NCI-H524 treated with DMSO at 0.1 percent for 48 hours (cell line): ENCODE measurements around the gene SPRYD3.
"Not testable (repeated sequence)": the region's sequence is repeated elsewhere in the genome, so short reads cannot be mapped to it uniquely, and the experiment has no call there.

Experiments used
- DNase-seq: peaks from one replicate; lab custom pipeline; 2025; lab: John Stamatoyannopoulos, UW

The SPRYD3 gene

DNA sequence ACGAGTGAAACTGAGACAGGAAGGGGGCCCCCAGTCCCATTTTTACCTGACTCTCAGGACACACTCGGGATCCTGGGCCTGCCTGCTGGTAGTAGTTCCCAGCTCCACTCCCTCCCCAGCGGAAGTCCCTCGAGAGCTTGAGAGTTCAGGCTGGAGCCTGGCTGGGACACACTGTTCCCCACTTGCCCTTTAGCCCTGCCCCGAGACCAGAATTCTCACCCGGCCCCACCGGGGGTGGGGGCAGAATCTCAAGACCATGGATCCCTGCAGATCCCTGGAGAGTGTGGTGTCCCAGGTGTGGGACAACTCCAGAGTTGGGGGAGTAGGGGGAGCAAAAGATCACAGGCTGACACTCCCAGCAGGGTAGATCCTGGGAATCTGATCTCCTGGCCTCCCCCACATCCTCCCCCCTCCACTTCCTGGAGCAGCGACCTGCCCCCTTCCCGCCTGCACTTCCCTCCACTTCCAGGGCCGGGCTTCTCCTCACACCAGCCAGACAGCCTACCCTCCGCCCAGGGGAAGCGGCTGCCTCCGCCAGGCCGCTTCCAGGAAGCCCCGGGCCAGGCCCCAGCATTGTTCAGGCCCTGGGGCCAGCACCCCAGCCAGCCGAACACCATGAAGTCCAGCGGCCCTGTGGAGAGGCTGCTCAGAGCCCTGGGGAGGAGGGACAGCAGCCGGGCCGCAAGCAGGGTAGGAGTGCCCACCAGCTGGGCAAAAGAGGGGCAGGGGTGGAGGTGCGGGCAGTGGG lies 29.4 kb downstream of the SPRYD3 start, which contains the start of gene TNS2:
TSS of gene TNS2 (plus strand) at position 495 of the 748 bp plus-strand sequence. CDS start at position 616, 121 bp downstream.
- DNase-seq = no peak

GRCh38 chr12:53048780-53049401 lies 30.3 kb downstream of the SPRYD3 start:
- DNase-seq = no peak

DNA sequence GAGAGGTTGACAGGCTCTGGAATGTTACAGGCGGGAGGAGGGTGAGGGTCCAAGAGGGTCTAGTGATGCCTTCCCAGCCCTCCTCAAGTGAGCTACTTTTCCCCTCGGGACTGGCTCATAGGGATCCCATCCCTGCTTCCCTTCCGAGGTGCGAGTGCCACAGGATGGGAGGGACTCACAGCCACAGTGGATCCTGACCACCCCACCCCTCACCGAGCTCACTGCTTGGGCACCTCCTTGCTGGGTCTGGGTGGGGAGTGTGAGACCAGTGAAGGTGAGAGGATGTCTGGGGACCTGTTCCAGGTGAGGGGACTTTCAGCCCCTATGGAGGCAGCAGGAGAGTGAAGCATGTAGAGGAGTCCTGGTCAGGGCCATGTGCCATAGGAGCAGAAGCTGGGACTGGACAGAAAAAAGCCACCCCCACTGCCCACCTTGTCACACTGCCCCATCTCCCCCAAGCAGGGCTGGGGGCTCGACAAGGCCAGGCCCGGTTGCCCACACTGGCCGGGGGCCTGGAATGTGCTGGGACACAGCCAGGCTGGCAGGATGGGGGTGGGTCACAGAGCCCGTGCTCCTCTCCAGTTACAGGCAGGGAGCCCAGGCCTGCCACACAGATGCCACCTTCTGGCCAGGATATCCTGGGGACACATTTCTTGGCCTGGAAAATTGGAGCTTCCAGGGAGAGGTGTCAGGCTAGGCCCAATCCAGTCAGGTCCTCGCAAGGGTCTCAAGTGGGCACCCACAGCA lies 31.0 kb downstream of the SPRYD3 start:
- no peak for DNase-seq

GRCh38 chr12:53047221-53048032 lies 31.8 kb downstream of the SPRYD3 start:
- no peak for DNase-seq

DNA sequence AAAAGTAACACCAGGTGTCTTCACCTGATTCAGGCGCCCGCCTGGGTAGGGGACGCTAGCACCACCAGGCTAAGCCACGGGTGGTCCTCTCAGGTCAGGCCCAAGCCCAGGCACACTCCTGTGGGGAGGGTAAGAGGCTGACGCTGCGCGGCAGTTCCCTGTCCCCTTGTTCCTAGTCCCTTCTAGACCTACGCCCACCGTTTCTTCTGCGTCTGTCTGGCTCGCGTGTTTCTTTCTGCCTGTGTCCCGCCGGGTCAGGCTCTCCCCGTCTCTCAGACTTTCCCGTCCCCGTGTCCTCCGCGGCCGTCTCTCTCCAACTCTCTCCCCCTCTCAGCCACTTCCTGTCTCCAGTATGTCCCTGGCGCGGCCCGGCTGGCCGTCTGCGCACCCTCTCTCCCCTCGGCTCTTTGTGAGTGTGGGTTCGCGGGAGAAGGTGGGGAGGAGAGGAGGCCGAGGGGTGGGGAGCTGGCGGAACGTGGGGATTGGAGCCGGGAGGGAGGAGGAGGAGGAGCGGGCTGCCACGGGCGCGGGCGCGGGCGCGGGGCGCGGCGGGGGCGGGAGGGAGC lies 32.5 kb downstream of the SPRYD3 start:
- DNase-seq = no peak

- no peak for DNase-seq
Observed at GRCh38 chr12:53045696-53046045, 33.5 kb downstream of the SPRYD3 start.

GRCh38 chr12:53044896-53045695 lies 34.1 kb downstream of the SPRYD3 start:
- DNase-seq = no peak

- no peak for DNase-seq
Observed at GRCh38 chr12:53044052-53044581, 35.1 kb downstream of the SPRYD3 start.

GRCh38 chr12:53042607-53043454 lies 36.4 kb downstream of the SPRYD3 start:
- DNase-seq = no peak

- no peak for DNase-seq
Observed at GRCh38 chr12:53039851-53040250, 39.3 kb downstream of the SPRYD3 start.

DNA sequence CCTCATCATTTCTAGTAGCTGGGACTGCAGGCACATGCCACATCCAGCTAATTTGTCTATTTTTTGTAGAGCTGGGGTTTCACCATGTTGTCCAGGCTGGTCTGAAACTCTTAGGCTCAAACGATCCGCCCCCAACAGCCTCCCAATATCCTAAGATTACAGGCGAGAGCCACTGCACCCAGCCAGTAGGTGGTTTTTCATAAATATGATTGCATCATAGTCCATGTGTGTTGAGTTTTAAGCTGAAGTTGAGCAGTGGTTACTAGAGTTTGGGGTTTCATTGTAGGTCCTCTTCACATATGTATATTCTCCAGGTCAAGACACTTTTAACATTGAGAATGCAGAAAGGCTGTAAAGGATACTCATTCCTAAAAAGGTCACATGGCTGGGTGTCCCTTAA lies 42.4 kb downstream of the SPRYD3 start:
- no peak for DNase-seq

DNA sequence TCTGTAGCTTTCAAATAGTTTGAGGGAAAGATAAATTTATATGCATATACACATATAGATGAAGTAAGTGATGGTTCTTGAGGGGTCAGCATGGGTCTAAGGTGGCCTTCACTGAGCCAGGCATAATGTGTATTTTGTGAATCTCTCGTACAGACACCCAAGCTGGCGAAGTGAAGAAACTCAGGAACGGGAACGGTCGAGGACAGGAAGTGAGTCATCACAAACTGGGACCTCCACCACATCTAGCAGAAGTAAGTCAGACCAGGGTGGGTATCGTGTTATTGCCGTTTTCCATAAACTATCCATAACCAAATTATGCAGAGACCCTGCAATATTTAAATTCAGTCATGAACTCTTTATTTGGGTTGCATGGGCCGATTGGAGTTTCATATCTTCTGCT lies 44.7 kb downstream of the SPRYD3 start:
- DNase-seq = no peak

- not testable (repeated sequence) for DNase-seq
Observed at GRCh38 chr12:53033832-53034231, 45.4 kb downstream of the SPRYD3 start.

GRCh38 chr12:53031616-53032015 lies 47.6 kb downstream of the SPRYD3 start:
- no peak for DNase-seq

DNA sequence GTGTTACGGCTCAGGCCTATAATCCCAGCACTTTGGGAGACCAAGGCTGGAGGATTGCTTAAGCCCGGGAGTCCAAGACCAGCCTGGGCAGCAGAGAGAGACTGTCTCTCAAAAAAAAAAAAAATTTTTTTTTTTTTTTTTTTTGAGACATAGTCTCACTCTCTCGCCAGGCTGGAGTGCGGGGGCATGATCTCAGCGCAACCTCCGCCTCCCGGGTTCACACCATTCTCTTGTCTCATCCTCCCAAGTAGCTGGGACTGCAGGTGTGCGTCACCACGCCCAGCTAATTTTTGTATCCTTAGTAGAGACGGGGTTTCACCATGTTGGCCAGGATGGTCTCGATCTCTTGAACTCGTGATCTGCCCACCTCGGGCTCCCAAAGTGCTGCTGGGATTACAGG lies 52.2 kb downstream of the SPRYD3 start:
- DNase-seq = not testable (repeated sequence)

- no peak for DNase-seq
Observed at GRCh38 chr12:53025250-53025649, 53.9 kb downstream of the SPRYD3 start.

DNA sequence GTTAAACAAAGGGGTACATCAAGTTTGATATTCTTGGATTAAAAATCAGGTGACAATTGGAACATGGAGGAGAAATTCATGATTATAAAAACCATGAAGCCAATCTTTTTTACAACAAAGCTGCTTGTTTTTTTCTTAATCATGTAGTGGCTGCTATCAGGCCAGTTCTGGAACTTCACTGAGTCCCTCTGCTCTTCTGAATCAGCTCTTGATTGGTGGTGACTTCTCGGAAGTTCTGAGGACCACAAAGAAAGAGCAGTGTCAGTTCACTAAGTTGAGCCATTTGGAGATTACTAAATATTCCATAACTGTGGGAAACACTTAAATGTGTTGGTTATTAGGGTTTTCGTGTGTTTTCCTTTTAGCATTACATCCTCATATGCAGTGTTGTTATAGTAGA lies 64.5 kb downstream of the SPRYD3 start:
- DNase-seq = no peak
